Activated effector memory CD4-positive, alpha-beta T cell treated with anti-CD3 and anti-CD28 coated beads, Interleukin-2, amount 50 U/mL, for 16 hours (primary cell): Measurements from ENCODE around the gene RNU6-9.
A peak's percentile ranks its signal among the peaks of the same experiment; 100 is the strongest.

Source experiments
- DNase-seq: peaks from one replicate; pipeline ENCODE4 v3.0.0-alpha.2; 2020

The RNU6-9 gene

DNA sequence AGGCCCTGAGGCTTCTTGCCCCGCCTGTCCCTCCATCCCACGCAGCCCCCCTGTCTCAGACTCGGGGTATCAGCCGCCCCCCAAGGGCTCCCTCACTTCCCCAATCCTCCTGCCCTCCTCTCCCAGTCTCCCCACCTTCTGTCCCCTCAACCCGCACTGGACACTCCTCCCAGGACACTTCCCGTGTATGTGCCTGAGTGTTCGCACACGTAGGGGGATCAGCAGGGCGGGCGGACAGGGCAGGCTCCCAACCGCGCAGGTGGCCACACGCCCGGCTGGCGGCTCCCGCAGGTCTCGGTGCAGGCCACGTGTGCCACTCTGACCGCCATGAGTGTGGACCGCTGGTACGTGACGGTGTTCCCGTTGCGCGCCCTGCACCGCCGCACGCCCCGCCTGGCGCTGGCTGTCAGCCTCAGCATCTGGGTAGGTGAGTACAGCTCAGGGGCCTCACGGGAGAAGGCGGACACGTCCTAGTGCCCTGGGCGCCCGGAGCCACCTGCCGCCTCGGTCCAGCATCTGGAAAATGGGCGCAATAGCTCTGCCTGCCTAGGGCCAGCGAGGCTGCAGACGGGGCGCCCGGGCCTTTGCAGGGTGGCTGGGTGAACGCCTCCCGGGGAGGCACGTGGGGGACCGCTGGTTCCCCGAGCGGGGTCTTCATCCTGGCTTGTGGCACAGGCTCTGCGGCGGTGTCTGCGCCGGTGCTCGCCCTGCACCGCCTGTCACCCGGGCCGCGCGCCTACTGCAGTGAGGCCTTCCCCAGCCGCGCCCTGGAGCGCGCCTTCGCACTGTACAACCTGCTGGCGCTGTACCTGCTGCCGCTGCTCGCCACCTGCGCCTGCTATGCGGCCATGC is 26.1 kb downstream of the RNU6-9 start:
- peak; percentile 78 for DNase-seq

GRCh38 chr19:920051-920864 is 27.0 kb downstream of the RNU6-9 start:
- peak; percentile 89 for DNase-seq

- DNase-seq, result peak; percentile 70
Observed at GRCh38 chr19:924553-925086, 31.3 kb downstream of the RNU6-9 start.

DNA sequence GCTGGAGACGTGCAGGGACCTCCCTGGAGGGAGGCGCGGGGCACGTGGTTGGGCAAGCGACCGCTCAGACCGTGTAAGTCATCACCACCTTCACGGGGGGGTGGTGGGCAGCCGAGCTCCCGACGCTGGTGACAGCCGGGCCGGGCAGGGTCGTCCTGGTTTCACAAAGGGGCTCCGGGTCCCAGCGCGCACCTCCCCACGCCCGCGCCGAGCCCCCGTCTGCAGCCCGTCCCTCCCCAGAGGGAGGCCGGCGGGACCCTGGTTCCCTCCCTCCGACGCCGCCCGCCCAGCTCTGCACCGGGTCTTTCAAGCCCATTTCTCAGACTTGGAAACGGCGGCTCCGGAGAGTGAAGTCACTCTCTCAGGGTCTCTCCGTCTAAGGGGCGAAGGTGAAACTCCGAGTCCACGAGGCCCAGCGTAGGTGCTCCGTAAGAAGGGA is 31.8 kb downstream of the RNU6-9 start:
- DNase-seq, result no peak

DNA sequence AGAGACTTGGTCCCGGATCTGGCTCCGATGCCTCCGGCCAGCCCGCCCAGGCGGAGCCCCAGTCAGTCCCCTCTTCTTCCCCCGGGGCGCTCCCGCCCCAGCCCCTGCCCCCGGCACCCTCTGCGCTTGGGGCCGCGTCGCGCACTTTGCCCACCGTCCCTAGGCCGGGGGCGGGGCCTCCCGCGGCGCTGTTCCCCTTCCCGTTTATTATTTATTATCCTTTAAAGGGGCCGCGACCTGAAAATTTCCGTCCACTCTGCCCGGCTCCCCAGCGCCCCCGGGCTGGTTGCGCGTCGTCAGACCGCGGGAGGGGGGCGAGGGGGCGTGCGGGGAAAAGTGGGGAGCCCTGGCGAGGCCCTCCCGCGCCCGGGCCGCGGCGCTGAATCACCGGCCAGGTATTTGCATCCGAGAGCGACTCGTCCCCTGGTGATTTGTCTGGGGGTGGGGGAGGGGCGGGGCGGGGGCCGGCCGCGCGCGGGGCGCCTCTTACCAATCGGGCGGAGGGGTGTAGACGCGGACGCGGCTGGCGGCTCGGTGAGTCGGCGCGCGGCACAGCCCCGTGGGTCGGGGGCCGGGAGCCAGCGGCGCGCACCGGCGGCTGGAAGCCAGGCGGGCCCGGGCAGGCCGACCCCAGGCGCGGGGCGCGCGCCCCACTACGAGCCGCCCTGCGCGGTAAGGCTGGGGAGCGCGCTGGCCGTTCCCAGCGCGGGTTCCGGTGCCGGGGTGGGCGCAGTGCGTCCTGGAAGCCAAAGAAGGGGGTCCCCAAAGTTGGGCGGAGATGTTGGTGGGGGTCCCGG is 32.4 kb downstream of the RNU6-9 start, which contains the start of gene ARID3A:
Gene ARID3A (plus strand): TSS at position 510 of the 797 bp plus-strand sequence. CDS start 3,494 bp downstream, outside the sequence.
- DNase-seq, result peak; percentile 91

- DNase-seq, result no peak
Observed at GRCh38 chr19:926323-926588, 33.0 kb downstream of the RNU6-9 start.

DNA sequence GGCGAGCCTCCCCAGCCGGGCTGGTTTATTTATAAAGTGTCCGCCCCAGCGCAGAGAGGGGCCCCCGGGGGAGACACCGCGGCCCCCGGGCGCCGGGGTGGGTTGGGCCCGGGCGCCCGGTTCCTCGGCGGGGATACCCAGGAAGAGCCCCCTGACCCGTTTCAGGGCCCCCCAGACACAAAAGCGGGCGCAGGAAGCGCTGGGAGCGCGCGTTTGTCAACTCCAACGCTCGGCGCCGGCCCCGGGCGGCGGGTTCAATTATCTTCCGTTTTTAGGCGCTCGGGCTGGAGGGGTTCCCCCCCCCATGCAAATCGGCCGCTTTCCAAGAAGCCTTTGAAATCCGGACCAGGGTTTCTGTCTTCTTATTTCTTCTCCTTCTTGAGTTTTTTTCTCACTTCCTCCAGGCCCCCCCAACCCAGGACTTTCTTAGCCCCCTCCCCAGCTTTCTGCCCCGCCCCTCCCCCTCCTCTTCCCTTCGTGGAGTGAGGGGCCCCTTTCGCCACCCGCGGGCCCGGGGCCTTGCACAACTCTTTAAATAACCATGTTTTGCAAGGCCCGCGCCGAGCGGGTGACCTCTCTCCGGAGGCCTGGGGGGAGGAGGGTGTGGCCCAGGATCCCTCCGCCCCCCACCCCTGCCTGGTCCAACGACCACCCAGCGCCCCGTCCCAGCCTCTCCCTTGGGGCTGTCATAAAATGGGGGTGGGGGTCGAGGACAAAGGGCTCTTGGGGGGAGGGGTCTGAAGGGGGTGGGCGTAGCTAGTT is 33.5 kb downstream of the RNU6-9 start:
- DNase-seq, result peak; percentile 79

- DNase-seq, result no peak
Observed at GRCh38 chr19:927351-927779, 34.1 kb downstream of the RNU6-9 start.

DNA sequence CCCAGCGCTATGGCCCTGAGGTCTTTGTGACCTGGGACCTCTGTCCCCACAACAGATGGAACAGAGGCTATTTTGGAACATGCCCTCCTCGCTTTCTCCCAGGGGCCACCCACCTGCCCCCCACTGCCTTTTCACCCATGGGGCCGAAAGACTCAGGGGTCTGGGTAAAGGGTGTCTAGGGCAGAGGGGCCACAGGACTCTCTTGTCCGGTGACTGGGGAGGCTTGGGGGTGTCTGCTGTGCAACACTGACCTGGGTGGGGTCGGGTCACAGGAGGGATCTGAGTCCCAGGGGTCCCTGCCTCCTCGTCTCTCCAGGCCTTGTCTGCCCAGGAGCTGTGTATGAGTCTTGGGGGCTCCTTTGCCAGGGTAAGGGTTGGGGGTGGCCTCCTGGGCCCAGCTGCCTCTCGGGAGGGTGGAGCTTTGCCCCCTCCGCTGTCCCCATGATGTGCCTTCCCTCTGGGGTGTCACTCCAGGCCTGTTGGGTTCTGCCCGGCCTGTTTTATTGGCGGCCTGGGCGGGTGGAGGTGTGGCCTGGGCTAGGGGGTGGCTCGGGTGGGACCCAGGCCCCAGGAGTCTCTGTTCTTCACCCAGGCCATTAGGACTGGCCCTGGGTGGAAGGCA is 34.6 kb downstream of the RNU6-9 start:
- DNase-seq, result no peak

DNA sequence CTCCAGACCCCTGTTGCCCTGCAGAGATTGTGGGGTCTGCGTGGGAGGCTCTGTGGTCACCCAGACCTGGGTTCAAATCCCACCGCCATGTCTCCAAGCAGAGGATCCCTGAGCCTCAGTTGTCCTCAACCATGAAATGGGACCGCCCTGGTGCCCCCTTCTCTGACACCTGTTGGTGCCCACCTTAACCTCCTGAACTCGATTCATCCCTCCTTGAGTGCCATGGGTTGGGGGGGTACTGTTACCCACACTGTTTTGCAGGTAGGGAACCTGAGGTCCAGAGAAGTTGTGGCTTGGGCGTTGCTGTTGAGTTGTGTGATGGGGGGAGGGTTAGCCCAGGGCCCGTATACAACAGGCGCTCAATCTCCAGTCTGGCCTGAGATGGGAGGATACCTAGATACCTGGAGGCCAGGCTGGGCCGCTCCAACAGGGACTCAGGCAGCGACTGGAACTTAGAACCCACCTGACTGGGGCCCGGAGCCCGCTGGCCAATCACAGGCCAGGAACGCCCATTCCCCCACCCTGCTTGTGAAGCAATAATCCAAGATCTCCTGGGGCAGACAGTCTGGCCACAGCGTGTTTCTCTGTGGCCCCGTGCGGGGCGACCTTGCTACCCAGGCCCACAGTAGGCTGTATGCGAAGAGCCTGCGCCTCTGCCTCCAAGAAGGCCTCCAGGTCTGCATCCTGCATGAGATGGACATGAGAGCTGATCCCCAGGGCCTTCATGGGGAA is 35.4 kb downstream of the RNU6-9 start:
- DNase-seq, result no peak

DNA sequence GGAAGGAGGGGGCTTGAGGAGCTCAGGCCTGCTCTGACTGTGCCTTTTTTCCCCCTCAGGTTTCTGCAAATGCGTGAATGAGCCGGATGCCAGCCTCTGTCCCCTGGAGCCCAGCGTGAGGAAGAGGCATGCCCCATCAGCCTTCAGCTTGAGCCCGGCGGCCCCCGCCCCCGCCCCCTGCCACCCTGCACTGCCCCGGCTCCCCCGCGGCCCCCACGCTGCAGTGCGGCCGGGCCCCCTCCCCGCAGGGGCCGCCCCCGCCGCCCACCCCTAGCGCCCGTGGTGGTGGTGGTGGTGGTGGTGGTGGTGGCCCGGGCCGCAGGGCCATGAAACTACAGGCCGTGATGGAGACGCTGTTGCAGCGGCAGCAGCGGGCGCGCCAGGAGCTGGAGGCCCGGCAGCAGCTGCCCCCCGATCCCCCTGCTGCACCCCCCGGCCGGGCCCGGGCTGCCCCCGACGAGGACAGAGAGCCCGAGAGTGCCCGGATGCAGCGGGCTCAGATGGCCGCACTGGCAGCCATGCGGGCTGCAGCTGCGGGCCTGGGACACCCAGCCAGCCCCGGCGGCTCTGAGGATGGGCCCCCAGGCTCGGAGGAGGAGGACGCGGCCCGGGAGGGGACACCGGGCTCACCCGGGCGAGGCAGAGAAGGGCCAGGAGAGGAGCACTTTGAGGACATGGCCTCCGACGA is 36.1 kb downstream of the RNU6-9 start:
- DNase-seq, result no peak

- no peak for DNase-seq
Observed at GRCh38 chr19:929891-930258, 36.6 kb downstream of the RNU6-9 start.

DNA sequence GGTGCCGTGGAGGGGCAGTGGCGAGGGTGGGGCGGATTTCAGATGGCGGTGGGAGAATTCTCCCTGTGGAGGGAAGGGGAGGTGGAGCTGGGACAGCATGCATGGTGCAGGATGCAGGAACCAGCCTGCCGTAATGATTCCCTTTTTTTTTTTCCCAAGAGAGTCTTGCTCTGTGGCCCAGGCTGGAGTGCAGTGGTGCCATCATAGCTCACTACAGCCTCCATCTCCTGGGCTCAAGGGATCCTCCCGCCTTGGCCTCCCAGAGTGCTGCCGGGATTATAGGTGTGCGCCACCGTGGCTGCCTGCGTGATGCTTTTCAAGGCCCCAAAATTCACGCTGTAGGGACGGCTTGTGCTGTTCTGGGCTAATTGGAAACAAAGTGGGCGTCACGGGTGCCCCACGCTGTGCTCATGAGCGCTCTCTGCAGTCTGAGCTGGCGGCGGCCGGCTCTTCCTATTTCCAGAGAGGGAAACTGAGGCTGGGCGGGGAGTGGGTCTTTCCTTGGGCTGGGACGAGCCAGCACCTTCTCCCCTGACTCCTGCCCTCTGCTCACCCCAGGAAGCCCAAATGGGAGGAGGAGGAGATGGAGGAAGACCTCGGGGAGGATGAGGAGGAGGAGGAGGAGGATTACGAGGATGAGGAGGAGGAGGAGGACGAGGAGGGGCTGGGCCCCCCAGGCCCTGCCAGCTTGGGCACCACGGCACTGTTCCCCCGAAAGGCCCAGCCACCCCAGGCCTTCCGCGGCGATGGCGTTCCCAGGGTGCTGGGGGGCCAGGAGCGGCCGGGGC is 38.8 kb downstream of the RNU6-9 start:
- DNase-seq, result no peak

GRCh38 chr19:932648-933552 is 39.6 kb downstream of the RNU6-9 start:
- DNase-seq, result peak; percentile 70

DNA sequence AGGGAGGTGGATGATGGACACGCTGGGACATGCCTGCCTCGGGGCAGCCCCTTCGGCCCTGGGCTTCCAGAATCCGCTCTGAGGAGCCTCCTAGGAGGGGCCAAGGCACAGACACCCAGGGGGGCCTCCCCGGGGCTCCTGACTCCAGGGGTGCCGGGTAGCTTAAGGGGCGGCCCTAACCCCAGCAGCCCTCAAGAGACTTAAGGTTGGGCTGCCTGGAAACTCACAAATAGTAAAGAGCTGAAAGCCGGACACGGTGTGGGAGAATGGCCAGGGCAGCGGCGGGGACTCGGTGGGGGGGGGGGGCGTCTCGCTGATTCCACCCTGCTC is 40.2 kb downstream of the RNU6-9 start:
- DNase-seq, result no peak

DNA sequence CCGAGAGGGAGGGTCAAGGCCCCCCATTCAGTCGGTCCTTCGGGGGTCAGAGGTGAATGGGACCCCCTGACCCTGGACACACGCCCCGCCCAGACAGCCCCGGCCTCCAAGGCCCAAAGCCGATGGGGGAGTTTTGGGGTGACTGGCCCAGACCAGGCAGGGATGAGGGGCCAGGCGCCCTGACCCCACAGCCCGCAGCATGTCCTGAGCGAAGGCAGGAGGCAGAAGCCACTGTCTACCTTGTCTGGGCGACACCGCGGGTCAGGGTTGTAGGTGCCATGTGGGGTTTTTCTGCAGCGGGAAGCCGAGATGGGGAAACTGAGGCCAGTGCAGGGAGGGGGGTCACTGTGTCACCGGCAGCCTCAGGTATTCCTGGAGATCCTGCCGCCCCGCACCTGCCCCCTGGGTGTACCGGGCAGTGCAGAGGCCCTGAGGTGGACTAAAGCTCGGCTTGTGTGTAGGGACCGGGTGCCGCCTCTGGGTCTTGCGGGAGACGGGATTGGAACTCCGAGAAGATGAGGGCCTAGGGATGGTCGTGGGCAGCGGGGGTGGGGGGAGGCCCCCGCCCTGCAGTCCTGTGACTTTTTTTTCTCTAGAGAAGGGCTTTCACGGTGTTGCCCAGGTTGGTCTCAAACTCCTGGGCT is 41.0 kb downstream of the RNU6-9 start:
- DNase-seq, result no peak

DNA sequence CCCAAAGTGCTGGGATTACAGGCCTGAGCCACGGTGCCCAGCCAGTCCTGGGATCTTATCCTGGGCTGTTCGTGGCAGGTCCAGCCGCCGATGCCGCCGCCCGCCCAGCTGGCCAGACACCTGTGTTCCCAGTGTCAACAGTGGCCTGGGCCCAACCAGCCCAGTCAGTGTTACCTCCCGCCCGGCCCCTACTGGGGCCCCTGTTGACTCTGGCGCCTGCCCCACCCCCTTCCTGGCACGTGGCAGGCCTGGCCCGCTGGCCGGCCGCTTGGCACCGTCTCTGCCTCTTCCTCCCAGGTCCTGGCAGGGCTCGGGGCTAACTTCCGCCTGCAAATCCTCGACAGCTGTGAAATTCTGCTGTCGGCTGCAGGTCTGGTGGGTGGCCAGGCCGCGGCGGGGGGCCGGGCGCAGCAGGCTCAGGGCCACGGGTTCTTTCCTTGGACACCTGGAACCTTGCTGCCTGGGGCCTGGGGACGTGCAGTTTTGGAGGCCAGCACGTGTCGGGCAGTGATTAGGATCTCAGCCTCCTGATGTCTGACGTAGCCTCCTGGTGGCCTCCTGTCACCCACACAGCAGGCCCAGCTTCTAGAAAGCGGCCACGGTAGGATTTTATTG is 41.7 kb downstream of the RNU6-9 start:
- DNase-seq, result no peak

- DNase-seq, result no peak
Observed at GRCh38 chr19:936175-936546, 42.9 kb downstream of the RNU6-9 start.
